CD14-positive monocyte (primary cell): ENCODE measurements around the gene C3orf33. TPM values are rescaled to one million over a fixed set of nuclear protein-coding genes. Genes with fewer than 3 reads are reported as not detected.

Experiments
- DNase-seq, 3 donors: peaks; one replicate each; pipeline ENCODE4 v3.0.0-alpha.2; 2011 to 2022
- H2AFZ ChIP-seq: 2 replicates; pipeline ENCODE4 v1.6.0; 2012; ENCODE audit warnings: mild to moderate bottlenecking, low read depth, low read length, inconsistent platforms; ENCODE audit not compliant: insufficient read depth, poor library complexity, severe bottlenecking
- H3K27ac ChIP-seq, 2 donors: 1 replicate in 1 of 2; 2 replicates in 1 of 2; pipeline ENCODE4 v1.5.1; 2012 to 2013; ENCODE audit warnings: low read length in 2 of 2, control low read depth in 1 of 2, inconsistent platforms in 1 of 2, low read depth in 1 of 2, mild to moderate bottlenecking in 1 of 2
- H3K27me3 ChIP-seq, 2 donors: one replicate each; pipeline versions ENCODE4 v1.6.0 to v1.6.1; 2011 to 2013; ENCODE audit warnings: low read length in 2 of 2; ENCODE audit not compliant: control insufficient read depth in 2 of 2, insufficient read depth in 2 of 2
- H3K36me3 ChIP-seq, 2 donors: replicated peaks in 1 of 2; 1 replicate in 1 of 2; 2 replicates in 1 of 2; pipeline versions ENCODE4 v1.5.1 to v1.6.1; 2012 to 2013; ENCODE audit warnings: low read length in 2 of 2, control low read depth in 1 of 2, inconsistent platforms in 1 of 2, mild to moderate bottlenecking in 1 of 2; ENCODE audit not compliant: insufficient read depth in 2 of 2, control insufficient read depth in 1 of 2
- H3K4me1 ChIP-seq, 2 donors: 1 replicate in 1 of 2; 2 replicates in 1 of 2; pipeline versions ENCODE4 v1.5.1 to v1.6.1; 2012 to 2013; ENCODE audit warnings: low read length in 2 of 2, control low read depth in 1 of 2, inconsistent platforms in 1 of 2, mild to moderate bottlenecking in 1 of 2, moderate library complexity in 1 of 2; ENCODE audit not compliant: insufficient read depth in 2 of 2, control insufficient read depth in 1 of 2
- H3K4me2 ChIP-seq: replicated peaks from 2 replicates; pipeline ENCODE3; 2012; ENCODE audit warnings: low read length, moderate library complexity, mild to moderate bottlenecking; ENCODE audit not compliant: poor library complexity, severe bottlenecking; ENCODE audit errors: extremely low read depth
- H3K4me3 ChIP-seq, 3 experiments: fragments of 200-600 bp in 1 of 3; sonication (generic) in 1 of 3; replicated peaks in 1 of 3; 1 replicate in 2 of 3; 2 replicates in 1 of 3; pipeline ENCODE4 v1.5.1; 2011 to 2013; ENCODE audit warnings: low read length in 3 of 3, mild to moderate bottlenecking in 3 of 3, control low read depth in 2 of 3, low read depth in 2 of 3, inconsistent platforms in 1 of 3, moderate library complexity in 1 of 3
- H3K79me2 ChIP-seq: 2 replicates; pipeline ENCODE4 v1.6.0; 2012; ENCODE audit warnings: mild to moderate bottlenecking, control low read depth, inconsistent platforms, low read length, moderate library complexity; ENCODE audit not compliant: insufficient read depth
- H3K9ac ChIP-seq: 2 replicates; pipeline ENCODE4 v1.6.0; 2017; ENCODE audit warnings: low read length, mild to moderate bottlenecking; ENCODE audit not compliant: insufficient read depth, poor library complexity, severe bottlenecking
- H3K9me3 ChIP-seq, 2 donors: replicated peaks in 1 of 2; 1 replicate in 1 of 2; 2 replicates in 1 of 2; pipeline versions ENCODE4 v1.5.1 to v1.6.1; 2012 to 2013; ENCODE audit warnings: low read length in 2 of 2, control low read depth in 1 of 2; ENCODE audit not compliant: control insufficient read depth in 1 of 2, insufficient read depth in 1 of 2
- H4K20me1 ChIP-seq: 2 replicates; pipeline ENCODE4 v1.6.0; 2012; ENCODE audit warnings: mild to moderate bottlenecking, low read length, control low read depth, moderate library complexity; ENCODE audit not compliant: insufficient read depth
- H3K27ac Mint-ChIP-seq, 7 donors: one replicate each; pipeline ENCODE4 v1.8.0; 2020; ENCODE audit warnings: mild to moderate bottlenecking in 7 of 7, mixed read lengths in 7 of 7, moderate library complexity in 6 of 7, inconsistent platforms in 2 of 7
- H3K27me3 Mint-ChIP-seq, 3 donors: one replicate each; pipeline ENCODE4 v1.8.0; 2021 to 2022; ENCODE audit warnings: low read depth in 3 of 3, mild to moderate bottlenecking in 3 of 3, mixed read lengths in 3 of 3, moderate library complexity in 3 of 3, inconsistent platforms in 1 of 3
- H3K36me3 Mint-ChIP-seq, 2 donors: one replicate each; pipeline ENCODE4 v1.8.0; 2020; ENCODE audit warnings: mixed read lengths in 2 of 2, inconsistent platforms in 1 of 2, mild to moderate bottlenecking in 1 of 2
- H3K4me1 Mint-ChIP-seq: one replicate; pipeline ENCODE4 v1.8.0; 2020; ENCODE audit warnings: mild to moderate bottlenecking, mixed read lengths
- H3K4me3 Mint-ChIP-seq, 2 donors: one replicate each; pipeline ENCODE4 v1.8.0; 2020; ENCODE audit warnings: mild to moderate bottlenecking in 2 of 2, mixed read lengths in 2 of 2, moderate library complexity in 1 of 2
- H3K9me3 Mint-ChIP-seq, 7 donors: one replicate each; pipeline ENCODE4 v1.8.0; 2020 to 2022; ENCODE audit warnings: mixed read lengths in 7 of 7, mild to moderate bottlenecking in 6 of 7, moderate library complexity in 6 of 7, inconsistent platforms in 2 of 7
- CTCF ChIP-seq: fragments of 200-600 bp; IDR thresholded peaks from one replicate; pipeline ENCODE4 v1.8.0; 2022; ENCODE audit warnings: antibody characterized with exemption, mild to moderate bottlenecking
- WGBS: methylation state at CpG from one replicate; pipeline ENCODE4 v1.1.5; 2013; ENCODE audit warnings: missing lambda C conversion rate; ENCODE audit not compliant: insufficient coverage; 5-methylcytosine and 5-hydroxymethylcytosine counted together
- intact Hi-C, 2 donors: fragments of 100-400 bp; cut with micrococcal nuclease; formaldehyde crosslinking; loops; one replicate each; pipeline versions ENCODE4 v1.15.0 to v1.15.1; 2023
- polyA minus RNA-seq: library from RNA; depleted of rRNA, polyadenylated mRNA; stranded (reverse); fragments of >200 nt; gene quantifications from 2 replicates; pipeline ENCODE4 v1.2.3, GENCODE V29; 2012
- polyA plus RNA-seq, 3 donors: library from polyadenylated mRNA; depleted of rRNA in 1 of 3; unstranded in 2 of 3; stranded (reverse) in 1 of 3; fragments of 300-500 nt in 2 of 3; fragments of >200 nt in 1 of 3; fragmentation: Illumina TruSeq in 2 of 3; gene quantifications; 1 replicate in 2 of 3; 2 replicates in 1 of 3; pipeline ENCODE4 v1.2.3, GENCODE V29; 2012 to 2021
- total RNA-seq, 12 experiments: library from RNA in 1 of 12; stranded (reverse) in 1 of 12; fragments of 120-200 nt in 1 of 12; gene quantifications; one replicate each; pipeline ENCODE4 v1.2.4 and lab custom pipeline; 2013 to 2026; ENCODE audit warnings: mixed read lengths in 6 of 12, inconsistent platforms in 1 of 12

The C3orf33 gene
- 0.85 TPM for total RNA-seq (2013)
- polyA plus RNA-seq (under 1 TPM; 0.34 to 0.97 (median 0.49) TPM), polyA minus RNA-seq (0.14 and 0.16 TPM in 2 replicates), total RNA-seq (lab: John Stamatoyannopoulos, UW) (0.06 to 0.91 (median 0.33) reads per million in 11 experiments)

GRCh38 chr3:155805802-155806618 lies at the start of gene C3orf33:
Gene C3orf33 (minus strand): TSS chr3:155806278. CDS start chr3:155806252, 26 bp downstream.
- H3K27ac Mint-ChIP-seq, result peak within 1 kb of the TSS in 6 of 7 donors; percentile 24 to 82 (median 66)
- peak within 1 kb of the TSS; percentile 81 for H3K4me2 ChIP-seq
- H3K4me3 Mint-ChIP-seq, result peak within 1 kb of the TSS; percentile 92 to 94
- H3K27ac ChIP-seq, result peak within 1 kb of the TSS in 1 of 2 donors; percentile 50
- H3K9ac ChIP-seq, result peak within 1 kb of the TSS; percentile 79
- no peaks in the 10 kb centered on the region for H3K36me3 ChIP-seq
- peak; percentile 97 for TF ChIP-seq CTCF
- peaks cover 0 to 4% of the 10 kb centered on the region in 2 donors for H3K36me3 Mint-ChIP-seq
- H3K4me3 ChIP-seq, result peak within 1 kb of the TSS; percentile 80 to 84 (median 83)
- peaks cover 0 to 2% (median 0%) of the 10 kb centered on the region in 7 donors for H3K9me3 Mint-ChIP-seq
- H3K79me2 ChIP-seq, result no peaks in the 10 kb centered on the region
- peaks cover 4 to 9% of the 10 kb centered on the region in 2 donors for H3K4me1 ChIP-seq
- peak within 1 kb of the TSS; percentile 85 for H2AFZ ChIP-seq
- H4K20me1 ChIP-seq, result no peaks in the 10 kb centered on the region
- peaks cover 7% of the 10 kb centered on the region for H3K4me1 Mint-ChIP-seq
- DNase-seq, result peak; percentile 55 to 70 (median 60)
- peaks cover 0 to 2% (median 0%) of the 10 kb centered on the region in 3 donors for H3K27me3 Mint-ChIP-seq
- intact Hi-C loops, result loop anchor here (5.0 to 10.0 kb wide), 2 partner anchors 66 to 69 kb away; partner anchors contain the start of gene GMPS (in 2 of the 2)
- no peaks in the 10 kb centered on the region for H3K9me3 ChIP-seq
- WGBS, result under 1% methylated on average over 53 of the region's 61 CpGs
- no peaks in the 10 kb centered on the region for H3K27me3 ChIP-seq

GRCh38 chr3:155854141-155854940 lies 48.3 kb upstream of the C3orf33 start, which contains the start of gene SLC33A1:
Gene SLC33A1 (minus strand): TSS chr3:155854427. CDS start chr3:155853997, 430 bp downstream.
- WGBS, result 0% methylated on average over 49 of the region's 50 CpGs
- Mint-ChIP-seq H3K4me1 (peaks cover 41% of the 10 kb centered on the region), H3K27me3 (peaks cover 0 to 2% (median 1%) of the 10 kb centered on the region in 3 donors)

More at GRCh38 chr3:155854141-155854940, 48.3 kb upstream of the C3orf33 start, which contains the start of gene SLC33A1:
- peak within 1 kb of the TSS; percentile 98 to 99 for H3K4me3 Mint-ChIP-seq
- peaks cover 37 to 42% of the 10 kb centered on the region in 2 donors for H3K4me1 ChIP-seq
- peak within 1 kb of the TSS; percentile 94 for H3K4me2 ChIP-seq
- DNase-seq, result peak; percentile 100
- intact Hi-C loops, result loop anchor here in 1 of 2 donors (2.0 kb wide), 1 partner anchor 16 kb away; the partner anchor contains the start of gene GMPS
- H3K36me3 Mint-ChIP-seq, result peaks cover under 1 to 12% of the 10 kb centered on the region in 2 donors
- no peaks in the 10 kb centered on the region for H3K9me3 ChIP-seq
- H3K36me3 ChIP-seq, result no peaks in the 10 kb centered on the region
- H3K27me3 ChIP-seq, result no peaks in the 10 kb centered on the region
- H3K27ac ChIP-seq, result peak within 1 kb of the TSS; percentile 97 to 98
- peaks cover 0 to 4% (median 0%) of the 10 kb centered on the region in 7 donors for H3K9me3 Mint-ChIP-seq
- peak within 1 kb of the TSS; percentile 94 for H3K9ac ChIP-seq
- H3K79me2 ChIP-seq, result peaks cover 45% of the 10 kb centered on the region
- peak within 1 kb of the TSS; percentile 66 to 94 (median 66) for H3K4me3 ChIP-seq
- peak within 1 kb of the TSS; percentile 82 for H2AFZ ChIP-seq
- TF ChIP-seq CTCF, result no peak
- H3K27ac Mint-ChIP-seq, result peak within 1 kb of the TSS; percentile 99 to 100 (median 100)
- H4K20me1 ChIP-seq, result peaks cover 25% of the 10 kb centered on the region
